NCI-H1694 treated with DMSO at 0.1 percent for 48 hours (cell line): ENCODE measurements around the gene CD70.
"Not testable (repeated sequence)": the region's sequence is repeated elsewhere in the genome, so short reads cannot be mapped to it uniquely, and the experiment has no call there.

Experiments
- DNase-seq: peaks from one replicate; lab custom pipeline; 2025; lab: John Stamatoyannopoulos, UW

CD70 gene

GRCh38 chr19:6590827-6591319 lies at the start of gene CD70:
TSS of gene CD70 (minus strand) at chr19:6591150. CDS start at chr19:6591002, 148 bp downstream.
- DNase-seq = no peak

GRCh38 chr19:6640333-6640732 lies 49.4 kb upstream of the CD70 start:
- not testable (repeated sequence) for DNase-seq

- no peak for DNase-seq
Measured at GRCh38 chr19:6639439-6639838, 48.5 kb upstream of the CD70 start.

GRCh38 chr19:6633456-6633813 lies 42.5 kb upstream of the CD70 start:
- not testable (repeated sequence) for DNase-seq

- DNase-seq = not testable (repeated sequence)
Measured at GRCh38 chr19:6632747-6633455, 42.0 kb upstream of the CD70 start.

GRCh38 chr19:6632002-6632621 lies 41.2 kb upstream of the CD70 start:
- peak; percentile 26 for DNase-seq

GRCh38 chr19:6626764-6627163 lies 35.8 kb upstream of the CD70 start:
- DNase-seq = no peak

GRCh38 chr19:6617374-6617773 lies 26.4 kb upstream of the CD70 start:
- no peak for DNase-seq

- no peak for DNase-seq
Measured at GRCh38 chr19:6616011-6616410, 25.1 kb upstream of the CD70 start.

- no peak for DNase-seq
Measured at GRCh38 chr19:6613711-6614110, 22.8 kb upstream of the CD70 start.

GRCh38 chr19:6610934-6611852 lies 20.2 kb upstream of the CD70 start:
- no peak for DNase-seq

GRCh38 chr19:6608940-6609339 lies 18.0 kb upstream of the CD70 start:
- DNase-seq = no peak

GRCh38 chr19:6608146-6608545 lies 17.2 kb upstream of the CD70 start:
- DNase-seq = not testable (repeated sequence)

GRCh38 chr19:6606276-6607070 lies 15.5 kb upstream of the CD70 start:
- not testable (repeated sequence) for DNase-seq

- no peak for DNase-seq
Measured at GRCh38 chr19:6604906-6605305, 14.0 kb upstream of the CD70 start.

GRCh38 chr19:6602729-6603114 lies 11.8 kb upstream of the CD70 start:
- no peak for DNase-seq

GRCh38 chr19:6601537-6602052 lies 10.6 kb upstream of the CD70 start:
- not testable (repeated sequence) for DNase-seq

GRCh38 chr19:6600951-6601536 lies 10.1 kb upstream of the CD70 start:
- DNase-seq = not testable (repeated sequence)

- no peak for DNase-seq
Measured at GRCh38 chr19:6599866-6600454, 9.0 kb upstream of the CD70 start.

- DNase-seq = not testable (repeated sequence)
Measured at GRCh38 chr19:6598254-6598892, 7.4 kb upstream of the CD70 start.
